Measurements from ENCODE around the gene TBC1D10A. TPM values are rescaled to one million over a fixed set of nuclear protein-coding genes. Genes with fewer than 3 reads are reported as not detected.

TBC1D10A gene
- total RNA-seq, 1 experiment from 2014 or later, result 18.6 TPM

DNA sequence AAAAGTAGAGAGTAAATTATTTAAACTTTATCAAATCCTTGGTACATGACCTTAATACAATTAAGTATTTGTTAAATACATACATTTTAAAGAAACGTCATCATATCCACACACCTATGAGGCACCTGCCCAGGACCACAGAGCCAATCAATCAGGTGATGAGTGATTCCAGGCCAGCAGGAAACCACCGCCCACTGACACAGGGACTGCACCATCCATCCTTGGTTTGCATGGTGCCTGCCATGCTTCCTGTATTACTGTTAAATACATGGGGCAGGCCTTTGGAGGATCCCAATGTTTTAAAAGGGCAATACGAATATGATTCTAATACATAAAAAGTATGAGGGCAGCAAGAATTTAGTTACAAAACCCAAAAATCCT is 7.0 kb upstream of the TBC1D10A start:
- ChIA-PET RAD21 (ENCODE audit: low non-redundant PET in 1 of 2, low total read pairs in 2 of 2, uncharacterized antibody in 2 of 2, unreplicated experiment in 2 of 2) (no interaction called here), POLR2A (no interaction called here), CTCF (no interaction called here)
- DNase-seq (ENCODE audit: low read depth, low spot score) (no peak), ATAC-seq (no peak)
- Histone ChIP-seq H3K9ac (ENCODE audit: low read length) (no peak overlapping the region), H3K79me2 (ENCODE audit: insufficient read depth, low read length) (no peaks in the 10 kb centered on the region), H3K9me3 (ENCODE audit: control insufficient read depth in 1 of 2, insufficient read depth in 1 of 2, low read depth in 1 of 2, low read length in 2 of 2) (no peaks in the 10 kb centered on the region), H3K36me3 (ENCODE audit: control insufficient read depth in 1 of 2, insufficient read depth in 2 of 2, low read length in 2 of 2) (peaks cover 42 to 66% of the 10 kb centered on the region in 2 experiments; a peak in 3 of 4 replicates), H3K27me3 (ENCODE audit: insufficient read depth, low read length) (no peaks in the 10 kb centered on the region), H3K4me2 (ENCODE audit: low read length) (no peak overlapping the region), H4K20me1 (ENCODE audit: insufficient read depth) (no peaks in the 10 kb centered on the region), H3K4me3 (replicated peaks in 1 of 2; ENCODE audit: low read depth in 1 of 2, low read length in 2 of 2) (no peak overlapping the region), H3K4me1 (ENCODE audit: control insufficient read depth in 1 of 2, insufficient read depth in 2 of 2, low read length in 2 of 2) (peaks cover 0 to 3% of the 10 kb centered on the region in 2 experiments; a peak in 1 of 4 replicates), H3K27ac (ENCODE audit: low read depth, low read length) (no peak overlapping the region), H2AFZ (ENCODE audit: low read depth, low read length, poor library complexity, severe bottlenecking) (no peak overlapping the region), H3K9me2 (ENCODE audit: insufficient read depth) (no peaks in the 10 kb centered on the region)
- intact Hi-C loops (cut with micrococcal nuclease), result no loop called here
- BruUV-seq (replicated peaks), result no TSS peak
- TF ChIP-seq, protein P1, sequence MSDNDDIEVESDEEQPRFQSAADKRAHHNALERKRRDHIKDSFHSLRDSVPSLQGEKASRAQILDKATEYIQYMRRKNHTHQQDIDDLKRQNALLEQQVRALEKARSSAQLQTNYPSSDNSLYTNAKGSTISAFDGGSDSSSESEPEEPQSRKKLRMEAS (IDR thresholded peaks at IDR 0.05), result no peak
- TF ChIP-seq YY1 (IDR thresholded peaks at IDR 0.05; ENCODE audit: extremely low read depth, insufficient replicate concordance, low read depth, low read length) (no peak), CBX3 (IDR thresholded peaks at IDR 0.05; ENCODE audit: low read depth) (no peak), SIN3A (IDR thresholded peaks at IDR 0.05; ENCODE audit: low read depth) (no peak), ZNF274 (IDR thresholded peaks at IDR 0.05; ENCODE audit: low read depth, low read length) (no peak), ZFX (IDR thresholded peaks at IDR 0.05) (no peak), ELF1 (IDR thresholded peaks at IDR 0.05; ENCODE audit: borderline replicate concordance, low read depth) (no peak), JUND (IDR thresholded peaks at IDR 0.05) (no peak)
- TF ChIP-seq, protein P2, sequence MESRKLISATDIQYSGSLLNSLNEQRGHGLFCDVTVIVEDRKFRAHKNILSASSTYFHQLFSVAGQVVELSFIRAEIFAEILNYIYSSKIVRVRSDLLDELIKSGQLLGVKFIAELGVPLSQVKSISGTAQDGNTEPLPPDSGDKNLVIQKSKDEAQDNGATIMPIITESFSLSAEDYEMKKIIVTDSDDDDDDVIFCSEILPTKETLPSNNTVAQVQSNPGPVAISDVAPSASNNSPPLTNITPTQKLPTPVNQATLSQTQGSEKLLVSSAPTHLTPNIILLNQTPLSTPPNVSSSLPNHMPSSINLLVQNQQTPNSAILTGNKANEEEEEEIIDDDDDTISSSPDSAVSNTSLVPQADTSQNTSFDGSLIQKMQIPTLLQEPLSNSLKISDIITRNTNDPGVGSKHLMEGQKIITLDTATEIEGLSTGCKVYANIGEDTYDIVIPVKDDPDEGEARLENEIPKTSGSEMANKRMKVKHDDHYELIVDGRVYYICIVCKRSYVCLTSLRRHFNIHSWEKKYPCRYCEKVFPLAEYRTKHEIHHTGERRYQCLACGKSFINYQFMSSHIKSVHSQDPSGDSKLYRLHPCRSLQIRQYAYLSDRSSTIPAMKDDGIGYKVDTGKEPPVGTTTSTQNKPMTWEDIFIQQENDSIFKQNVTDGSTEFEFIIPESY (IDR thresholded peaks at IDR 0.05; ENCODE audit: extremely low read depth, insufficient replicate concordance, low read length), result no peak
- TF ChIP-seq, protein P3, sequence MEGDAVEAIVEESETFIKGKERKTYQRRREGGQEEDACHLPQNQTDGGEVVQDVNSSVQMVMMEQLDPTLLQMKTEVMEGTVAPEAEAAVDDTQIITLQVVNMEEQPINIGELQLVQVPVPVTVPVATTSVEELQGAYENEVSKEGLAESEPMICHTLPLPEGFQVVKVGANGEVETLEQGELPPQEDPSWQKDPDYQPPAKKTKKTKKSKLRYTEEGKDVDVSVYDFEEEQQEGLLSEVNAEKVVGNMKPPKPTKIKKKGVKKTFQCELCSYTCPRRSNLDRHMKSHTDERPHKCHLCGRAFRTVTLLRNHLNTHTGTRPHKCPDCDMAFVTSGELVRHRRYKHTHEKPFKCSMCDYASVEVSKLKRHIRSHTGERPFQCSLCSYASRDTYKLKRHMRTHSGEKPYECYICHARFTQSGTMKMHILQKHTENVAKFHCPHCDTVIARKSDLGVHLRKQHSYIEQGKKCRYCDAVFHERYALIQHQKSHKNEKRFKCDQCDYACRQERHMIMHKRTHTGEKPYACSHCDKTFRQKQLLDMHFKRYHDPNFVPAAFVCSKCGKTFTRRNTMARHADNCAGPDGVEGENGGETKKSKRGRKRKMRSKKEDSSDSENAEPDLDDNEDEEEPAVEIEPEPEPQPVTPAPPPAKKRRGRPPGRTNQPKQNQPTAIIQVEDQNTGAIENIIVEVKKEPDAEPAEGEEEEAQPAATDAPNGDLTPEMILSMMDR (IDR thresholded peaks at IDR 0.05 in 2 of 3, conservative IDR thresholded peaks at IDR 0.05 in 1 of 3; ENCODE audit: borderline replicate concordance in 1 of 3, insufficient read depth in 1 of 3, low read depth in 2 of 3, low read length in 2 of 3), result no peak

All from HCT116 (cell line).